AG10803 (cell line): ENCODE measurements around the gene RTN4RL1.

Source experiments
- DNase-seq: peaks from one replicate; pipeline ENCODE4 v3.0.0; 2010; ENCODE audit warnings: low read depth
- H3K4me3 ChIP-seq: 2 replicates; pipeline ENCODE4 v1.5.1; 2011; ENCODE audit warnings: mild to moderate bottlenecking, low read length, control low read depth
- TF ChIP-seq, protein P1 (sequence below): conservative IDR thresholded peaks from 2 replicates; pipeline ENCODE4 v1.5.1; 2011; ENCODE audit warnings: mild to moderate bottlenecking, low read length, control low read depth, inconsistent platforms

Gene RTN4RL1

DNA sequence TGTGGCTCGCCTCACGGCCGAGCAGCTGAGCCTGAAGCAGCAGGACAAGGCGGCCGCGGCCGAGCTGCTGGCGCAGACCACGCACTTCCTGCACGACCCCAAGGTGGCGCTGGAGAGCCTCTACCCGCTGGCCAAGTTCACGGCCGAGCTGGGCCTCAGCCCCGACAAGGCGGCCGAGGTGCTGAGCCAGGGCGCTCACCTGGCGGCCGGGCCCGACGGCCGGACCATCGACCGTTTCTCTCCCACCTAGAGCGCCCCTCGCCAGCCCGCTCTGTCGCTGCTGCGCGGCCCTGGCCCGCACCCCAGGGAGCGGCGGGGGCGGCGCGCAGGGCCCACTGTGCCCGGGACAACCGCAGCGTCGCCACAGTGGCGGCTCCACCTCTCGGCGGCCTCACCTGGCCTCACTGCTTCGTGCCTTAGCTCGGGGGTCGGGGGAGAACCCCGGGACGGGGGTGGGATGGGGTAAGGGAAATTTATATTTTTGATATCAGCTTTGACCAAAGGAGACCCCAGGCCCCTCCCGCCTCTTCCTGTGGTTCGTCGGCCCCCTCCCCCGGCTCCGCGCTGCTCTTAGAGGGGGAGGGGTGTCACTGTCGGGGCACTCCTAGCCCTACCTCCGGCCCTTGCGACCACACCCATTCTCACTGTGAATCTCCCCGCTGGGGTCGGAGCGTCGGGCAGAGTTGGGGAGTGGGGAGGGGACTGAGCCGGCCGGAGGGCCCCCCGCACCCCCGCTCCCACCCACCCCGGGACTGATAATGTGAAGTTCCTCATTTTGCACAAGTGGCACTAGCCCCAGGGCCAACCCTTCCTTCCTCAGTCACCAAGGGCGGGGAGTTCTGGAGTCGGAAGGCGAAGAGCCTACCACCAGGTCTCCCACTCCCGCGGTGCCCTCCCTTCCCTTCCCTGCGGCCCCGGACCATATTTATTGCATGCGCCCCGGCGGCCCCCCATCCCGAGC lies 33.7 kb upstream of the RTN4RL1 start:
- TF ChIP-seq, protein P1, sequence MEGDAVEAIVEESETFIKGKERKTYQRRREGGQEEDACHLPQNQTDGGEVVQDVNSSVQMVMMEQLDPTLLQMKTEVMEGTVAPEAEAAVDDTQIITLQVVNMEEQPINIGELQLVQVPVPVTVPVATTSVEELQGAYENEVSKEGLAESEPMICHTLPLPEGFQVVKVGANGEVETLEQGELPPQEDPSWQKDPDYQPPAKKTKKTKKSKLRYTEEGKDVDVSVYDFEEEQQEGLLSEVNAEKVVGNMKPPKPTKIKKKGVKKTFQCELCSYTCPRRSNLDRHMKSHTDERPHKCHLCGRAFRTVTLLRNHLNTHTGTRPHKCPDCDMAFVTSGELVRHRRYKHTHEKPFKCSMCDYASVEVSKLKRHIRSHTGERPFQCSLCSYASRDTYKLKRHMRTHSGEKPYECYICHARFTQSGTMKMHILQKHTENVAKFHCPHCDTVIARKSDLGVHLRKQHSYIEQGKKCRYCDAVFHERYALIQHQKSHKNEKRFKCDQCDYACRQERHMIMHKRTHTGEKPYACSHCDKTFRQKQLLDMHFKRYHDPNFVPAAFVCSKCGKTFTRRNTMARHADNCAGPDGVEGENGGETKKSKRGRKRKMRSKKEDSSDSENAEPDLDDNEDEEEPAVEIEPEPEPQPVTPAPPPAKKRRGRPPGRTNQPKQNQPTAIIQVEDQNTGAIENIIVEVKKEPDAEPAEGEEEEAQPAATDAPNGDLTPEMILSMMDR: peak; percentile 41
- H3K4me3 ChIP-seq: no peak overlapping the region
- no peak for DNase-seq

DNA sequence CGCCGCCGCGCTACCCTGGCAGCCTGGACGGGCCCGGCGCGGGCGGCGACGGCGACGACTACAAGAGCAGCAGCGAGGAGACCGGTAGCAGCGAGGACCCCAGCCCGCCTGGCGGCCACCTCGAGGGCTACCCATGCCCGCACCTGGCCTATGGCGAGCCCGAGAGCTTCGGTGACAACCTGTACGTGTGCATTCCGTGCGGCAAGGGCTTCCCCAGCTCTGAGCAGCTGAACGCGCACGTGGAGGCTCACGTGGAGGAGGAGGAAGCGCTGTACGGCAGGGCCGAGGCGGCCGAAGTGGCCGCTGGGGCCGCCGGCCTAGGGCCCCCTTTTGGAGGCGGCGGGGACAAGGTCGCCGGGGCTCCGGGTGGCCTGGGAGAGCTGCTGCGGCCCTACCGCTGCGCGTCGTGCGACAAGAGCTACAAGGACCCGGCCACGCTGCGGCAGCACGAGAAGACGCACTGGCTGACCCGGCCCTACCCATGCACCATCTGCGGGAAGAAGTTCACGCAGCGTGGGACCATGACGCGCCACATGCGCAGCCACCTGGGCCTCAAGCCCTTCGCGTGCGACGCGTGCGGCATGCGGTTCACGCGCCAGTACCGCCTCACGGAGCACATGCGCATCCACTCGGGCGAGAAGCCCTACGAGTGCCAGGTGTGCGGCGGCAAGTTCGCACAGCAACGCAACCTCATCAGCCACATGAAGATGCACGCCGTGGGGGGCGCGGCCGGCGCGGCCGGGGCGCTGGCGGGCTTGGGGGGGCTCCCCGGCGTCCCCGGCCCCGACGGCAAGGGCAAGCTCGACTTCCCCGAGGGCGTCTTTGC lies 32.8 kb upstream of the RTN4RL1 start:
- TF ChIP-seq, protein P1: no peak
- H3K4me3 ChIP-seq: no peak overlapping the region; the same call in 1 of the 2 replicates
- DNase-seq: no peak

DNA sequence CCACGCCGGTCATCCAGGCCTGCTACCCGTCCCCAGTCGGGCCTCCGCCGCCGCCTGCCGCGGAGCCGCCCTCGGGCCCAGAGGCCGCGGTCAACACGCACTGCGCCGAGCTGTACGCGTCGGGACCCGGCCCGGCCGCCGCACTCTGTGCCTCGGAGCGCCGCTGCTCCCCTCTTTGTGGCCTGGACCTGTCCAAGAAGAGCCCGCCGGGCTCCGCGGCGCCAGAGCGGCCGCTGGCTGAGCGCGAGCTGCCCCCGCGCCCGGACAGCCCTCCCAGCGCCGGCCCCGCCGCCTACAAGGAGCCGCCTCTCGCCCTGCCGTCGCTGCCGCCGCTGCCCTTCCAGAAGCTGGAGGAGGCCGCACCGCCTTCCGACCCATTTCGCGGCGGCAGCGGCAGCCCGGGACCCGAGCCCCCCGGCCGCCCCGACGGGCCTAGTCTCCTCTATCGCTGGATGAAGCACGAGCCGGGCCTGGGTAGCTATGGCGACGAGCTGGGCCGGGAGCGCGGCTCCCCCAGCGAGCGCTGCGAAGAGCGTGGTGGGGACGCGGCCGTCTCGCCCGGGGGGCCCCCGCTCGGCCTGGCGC lies 32.1 kb upstream of the RTN4RL1 start:
- TF ChIP-seq, protein P1: no peak
- DNase-seq: no peak
- no peak overlapping the region for H3K4me3 ChIP-seq

DNA sequence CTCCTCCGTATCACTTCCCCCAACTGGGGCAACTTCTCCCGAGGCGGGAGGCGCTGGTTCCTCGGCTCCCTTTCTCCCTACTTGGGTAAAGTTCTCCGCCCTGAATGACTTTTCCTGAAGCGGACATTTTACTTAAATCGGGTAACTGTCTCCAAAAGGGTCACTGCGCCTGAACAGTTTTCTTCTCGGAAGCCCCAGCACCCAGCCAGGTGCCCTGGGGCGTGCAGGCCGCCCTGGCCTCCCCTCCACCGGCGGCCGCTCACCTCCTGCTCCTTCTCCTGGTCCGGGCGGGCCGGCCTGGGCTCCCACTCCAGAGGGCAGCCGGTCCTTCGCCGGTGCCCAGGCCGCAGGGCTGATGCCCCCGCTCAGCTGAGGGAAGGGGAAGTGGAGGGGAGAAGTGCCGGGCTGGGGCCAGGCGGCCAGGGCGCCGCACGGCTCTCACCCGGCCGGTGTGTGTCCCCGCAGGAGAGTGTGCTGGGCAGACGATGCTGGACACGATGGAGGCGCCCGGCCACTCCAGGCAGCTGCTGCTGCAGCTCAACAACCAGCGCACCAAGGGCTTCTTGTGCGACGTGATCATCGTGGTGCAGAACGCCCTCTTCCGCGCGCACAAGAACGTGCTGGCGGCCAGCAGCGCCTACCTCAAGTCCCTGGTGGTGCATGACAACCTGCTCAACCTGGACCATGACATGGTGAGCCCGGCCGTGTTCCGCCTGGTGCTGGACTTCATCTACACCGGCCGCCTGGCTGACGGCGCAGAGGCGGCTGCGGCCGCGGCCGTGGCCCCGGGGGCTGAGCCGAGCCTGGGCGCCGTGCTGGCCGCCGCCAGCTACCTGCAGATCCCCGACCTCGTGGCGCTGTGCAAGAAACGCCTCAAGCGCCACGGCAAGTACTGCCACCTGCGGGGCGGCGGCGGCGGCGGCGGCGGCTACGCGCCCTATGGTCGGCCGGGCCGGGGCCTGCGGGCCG lies 31.4 kb upstream of the RTN4RL1 start:
- TF ChIP-seq, protein P1: no peak
- peak overlapping the region; percentile 62 for H3K4me3 ChIP-seq
- peak; percentile 43 for DNase-seq

DNA sequence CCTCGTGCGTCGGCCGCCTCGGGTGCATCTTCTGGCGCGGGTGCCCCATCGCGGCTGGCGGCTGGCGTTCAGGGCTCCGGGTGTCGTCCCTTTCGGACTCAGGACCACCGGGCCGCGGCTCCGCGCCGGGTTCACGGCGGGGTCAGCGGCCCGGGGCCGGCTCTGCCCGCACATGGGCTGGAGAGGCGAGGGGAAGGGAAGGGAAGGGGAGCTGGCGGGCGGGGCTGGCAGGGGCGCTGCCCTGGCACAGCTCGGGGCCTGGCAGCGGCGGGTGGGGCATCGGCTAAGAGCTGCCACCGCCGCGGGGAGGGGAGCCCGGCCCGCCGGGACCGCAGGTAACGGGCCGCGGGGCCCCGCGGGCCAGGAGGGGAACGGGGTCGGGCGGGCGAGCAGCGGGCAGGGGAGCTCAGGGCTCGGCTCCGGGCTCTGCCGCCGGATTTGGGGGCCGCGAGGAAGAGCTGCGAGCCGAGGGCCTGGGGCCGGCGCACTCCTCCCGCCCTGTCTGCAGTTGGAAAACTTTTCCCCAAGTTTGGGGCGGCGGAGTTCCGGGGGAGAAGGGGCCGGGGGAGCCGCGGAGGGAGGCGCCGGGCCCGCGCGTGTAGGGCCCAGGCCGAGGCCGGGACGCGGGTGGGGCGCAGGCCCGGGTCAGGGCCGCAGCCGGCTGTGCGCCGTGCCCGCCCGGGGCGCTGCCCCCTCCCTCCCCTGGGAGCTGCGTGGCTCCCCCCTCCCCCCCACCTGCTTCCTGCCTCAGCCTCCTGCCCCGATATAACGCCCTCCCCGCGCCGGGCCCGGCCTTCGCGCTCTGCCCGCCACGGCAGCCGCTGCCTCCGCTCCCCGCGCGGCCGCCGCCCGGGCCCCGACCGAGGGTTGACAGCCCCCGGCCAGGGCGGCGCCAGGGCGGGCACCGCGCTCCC lies 30.4 kb upstream of the RTN4RL1 start:
- TF ChIP-seq, protein P1: no peak
- peak overlapping the region; percentile 62 for H3K4me3 ChIP-seq
- peak; percentile 60 for DNase-seq
